ENCODE results near the gene CEMP1. TPM values are rescaled to one million over a fixed set of nuclear protein-coding genes. Genes with fewer than 3 reads are reported as not detected.

Gene CEMP1
- total RNA-seq, 2 donors from 2014 or later: 0.63 TPM; not detected in 1

DNA sequence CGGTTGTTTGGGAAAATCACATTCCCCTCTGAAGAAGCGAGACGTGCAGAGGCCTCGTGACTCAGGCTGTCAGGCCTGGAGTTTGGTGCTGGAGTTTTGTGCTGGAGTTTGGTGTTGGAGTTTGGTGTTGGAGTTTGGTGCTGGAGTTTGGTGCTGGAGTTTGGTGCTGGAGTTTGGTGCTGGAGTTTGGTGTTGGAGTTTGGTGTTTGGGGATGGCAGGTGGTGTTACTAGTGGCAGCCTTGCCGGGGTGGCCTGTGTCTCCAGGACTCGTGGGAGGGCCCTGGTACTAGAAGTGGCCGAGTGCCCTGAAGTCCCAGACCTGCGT is 43.7 kb downstream of the CEMP1 start:
- H3K4me1 ChIP-seq (ENCODE audit: control insufficient read depth in 1 of 2, low read depth in 2 of 2): peaks cover 9 to 16% of the 10 kb centered on the region in 2 donors
- no peak overlapping the region for H3K27ac ChIP-seq
- ATAC-seq (ENCODE audit: insufficient number of reproducible peaks, low FRiP score, low read depth): no peak
- no peaks in the 10 kb centered on the region for H3K9me3 ChIP-seq
- no peak overlapping the region for H3K4me3 ChIP-seq
- TF ChIP-seq, protein P1, sequence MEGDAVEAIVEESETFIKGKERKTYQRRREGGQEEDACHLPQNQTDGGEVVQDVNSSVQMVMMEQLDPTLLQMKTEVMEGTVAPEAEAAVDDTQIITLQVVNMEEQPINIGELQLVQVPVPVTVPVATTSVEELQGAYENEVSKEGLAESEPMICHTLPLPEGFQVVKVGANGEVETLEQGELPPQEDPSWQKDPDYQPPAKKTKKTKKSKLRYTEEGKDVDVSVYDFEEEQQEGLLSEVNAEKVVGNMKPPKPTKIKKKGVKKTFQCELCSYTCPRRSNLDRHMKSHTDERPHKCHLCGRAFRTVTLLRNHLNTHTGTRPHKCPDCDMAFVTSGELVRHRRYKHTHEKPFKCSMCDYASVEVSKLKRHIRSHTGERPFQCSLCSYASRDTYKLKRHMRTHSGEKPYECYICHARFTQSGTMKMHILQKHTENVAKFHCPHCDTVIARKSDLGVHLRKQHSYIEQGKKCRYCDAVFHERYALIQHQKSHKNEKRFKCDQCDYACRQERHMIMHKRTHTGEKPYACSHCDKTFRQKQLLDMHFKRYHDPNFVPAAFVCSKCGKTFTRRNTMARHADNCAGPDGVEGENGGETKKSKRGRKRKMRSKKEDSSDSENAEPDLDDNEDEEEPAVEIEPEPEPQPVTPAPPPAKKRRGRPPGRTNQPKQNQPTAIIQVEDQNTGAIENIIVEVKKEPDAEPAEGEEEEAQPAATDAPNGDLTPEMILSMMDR (IDR thresholded peaks at IDR 0.05): no peak
- H3K27me3 ChIP-seq (replicated peaks; ENCODE audit: insufficient read depth): no peaks in the 10 kb centered on the region
- H3K36me3 ChIP-seq: no peaks in the 10 kb centered on the region
- no peak for DNase-seq (ENCODE audit: low spot score)

DNA sequence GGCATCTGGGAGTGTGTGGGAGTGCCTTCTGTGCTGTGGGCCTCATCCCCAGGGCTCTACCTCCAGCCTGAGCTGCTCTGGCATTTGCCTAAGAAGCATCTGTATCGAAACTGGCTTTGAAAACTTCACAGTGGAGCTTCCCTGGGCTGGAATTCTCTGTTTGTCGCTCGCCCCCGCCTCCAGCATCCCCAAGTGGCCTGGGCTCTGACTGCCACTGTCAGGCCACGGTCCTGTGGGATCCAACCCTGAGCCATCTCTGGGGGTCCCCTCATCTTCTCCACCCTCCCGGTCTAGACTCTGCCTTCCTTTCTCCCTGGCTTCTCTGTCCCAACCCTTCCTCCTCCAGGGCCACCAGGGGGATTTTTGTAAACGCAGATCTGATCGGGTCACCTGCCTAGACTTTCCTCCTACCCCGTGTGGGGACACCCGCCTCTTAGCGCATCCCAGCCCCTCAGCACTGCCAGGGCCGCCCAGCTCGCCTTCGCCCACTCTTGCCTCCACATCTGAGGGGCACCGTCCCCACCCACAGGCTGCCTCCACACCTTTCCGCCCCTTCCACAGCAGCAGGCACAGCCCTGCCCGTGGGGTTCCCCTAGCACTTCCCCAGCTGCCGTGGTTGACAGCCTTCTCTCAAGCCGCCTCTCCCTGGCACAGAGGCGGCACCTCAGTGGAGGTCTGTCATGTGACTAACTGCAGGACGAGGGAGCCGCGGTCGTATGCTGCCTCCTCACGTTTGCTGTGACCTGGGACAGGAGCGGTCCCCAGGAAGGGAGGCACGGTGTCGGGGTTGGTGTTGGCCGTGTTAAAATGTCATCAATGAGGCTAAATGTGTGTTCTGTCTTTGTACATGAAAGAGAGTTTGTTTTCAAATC is 44.3 kb downstream of the CEMP1 start:
- DNase-seq (ENCODE audit: low spot score) (no peak), ATAC-seq (ENCODE audit: insufficient number of reproducible peaks, low FRiP score, low read depth) (no peak)
- H3K36me3 ChIP-seq: no peaks in the 10 kb centered on the region
- TF ChIP-seq, protein P1 (IDR thresholded peaks at IDR 0.05): no peak
- H3K27ac ChIP-seq: no peak overlapping the region
- no peaks in the 10 kb centered on the region for H3K27me3 ChIP-seq (replicated peaks; ENCODE audit: insufficient read depth)
- peaks cover 9 to 22% of the 10 kb centered on the region in 2 donors for H3K4me1 ChIP-seq (ENCODE audit: control insufficient read depth in 1 of 2, low read depth in 2 of 2)
- no peaks in the 10 kb centered on the region for H3K9me3 ChIP-seq
- no peak overlapping the region for H3K4me3 ChIP-seq

DNA sequence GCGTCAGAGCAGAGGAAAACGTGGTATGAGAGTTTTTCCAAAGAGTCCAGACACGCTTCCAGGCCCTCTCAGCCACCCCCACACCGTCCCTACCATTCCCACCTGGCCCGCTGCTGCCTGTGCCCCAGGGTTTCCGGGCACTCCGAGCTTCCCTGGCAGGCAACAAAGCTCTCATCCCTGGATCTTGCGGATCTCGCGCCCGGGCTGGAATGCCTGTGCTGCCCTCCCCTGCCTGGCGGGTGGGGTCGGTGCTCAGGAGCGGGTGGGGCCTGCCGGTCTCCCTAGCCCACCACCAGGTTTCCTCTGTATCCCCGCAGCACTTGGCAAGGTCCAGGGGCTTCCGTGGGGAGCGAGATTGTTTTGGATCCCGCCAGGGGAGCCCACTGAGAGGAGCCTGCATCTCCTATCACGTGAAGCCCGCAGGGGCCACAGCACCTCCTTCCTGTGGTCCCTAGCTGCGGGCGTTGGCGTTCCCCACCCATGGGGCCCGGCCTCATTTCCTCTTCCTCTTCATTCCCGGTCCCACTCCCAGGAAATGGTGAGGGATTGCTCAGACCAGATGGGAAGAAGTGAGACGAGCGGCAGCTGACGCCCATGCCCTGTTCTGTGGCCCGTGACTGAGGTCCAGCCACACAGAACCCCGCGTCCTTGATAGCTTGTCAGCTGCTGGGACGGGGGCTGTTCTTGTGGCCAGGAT is 45.2 kb downstream of the CEMP1 start:
- ATAC-seq (ENCODE audit: insufficient number of reproducible peaks, low FRiP score, low read depth) (no peak), DNase-seq (ENCODE audit: low spot score) (no peak)
- no peaks in the 10 kb centered on the region for H3K9me3 ChIP-seq
- TF ChIP-seq, protein P1 (IDR thresholded peaks at IDR 0.05): no peak
- no peak overlapping the region for H3K27ac ChIP-seq
- H3K4me1 ChIP-seq (ENCODE audit: control insufficient read depth in 1 of 2, low read depth in 2 of 2): peaks cover 9 to 23% of the 10 kb centered on the region in 2 donors
- no peaks in the 10 kb centered on the region for H3K27me3 ChIP-seq (replicated peaks; ENCODE audit: insufficient read depth)
- no peak overlapping the region for H3K4me3 ChIP-seq
- no peaks in the 10 kb centered on the region for H3K36me3 ChIP-seq

DNA sequence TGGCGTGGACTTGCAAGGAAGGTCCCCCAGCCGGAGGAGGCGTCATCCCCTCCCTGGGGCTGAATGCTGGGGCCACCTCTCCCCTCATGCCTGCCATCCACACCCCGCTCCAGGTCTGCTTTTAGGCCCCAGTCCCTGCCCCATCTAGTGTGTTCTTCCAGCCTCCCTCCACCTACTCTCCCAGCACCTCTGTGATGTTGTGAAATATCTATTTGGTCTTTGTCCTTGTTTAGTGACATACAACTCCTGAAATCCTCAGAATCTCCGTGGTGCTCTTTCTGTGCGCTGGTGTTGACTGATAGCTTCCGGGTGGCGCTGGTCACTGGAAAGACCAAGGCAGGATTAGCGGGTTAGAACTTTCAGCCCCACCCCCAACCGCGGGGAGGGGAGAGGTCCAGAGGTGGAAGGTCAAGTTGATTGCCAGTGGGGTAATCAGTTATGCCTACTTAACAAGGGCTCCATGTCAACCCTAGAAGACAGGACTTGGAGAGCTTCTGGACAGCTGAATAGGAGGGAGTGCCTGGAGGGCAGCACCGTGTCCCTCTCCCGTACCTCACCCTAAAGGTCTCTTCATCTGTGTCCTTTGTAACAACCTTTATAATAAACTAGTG is 46.2 kb downstream of the CEMP1 start:
- Histone ChIP-seq H3K36me3 (no peaks in the 10 kb centered on the region), H3K9me3 (no peaks in the 10 kb centered on the region), H3K4me3 (no peak overlapping the region), H3K27ac (no peak overlapping the region), H3K27me3 (replicated peaks; ENCODE audit: insufficient read depth) (no peaks in the 10 kb centered on the region), H3K4me1 (ENCODE audit: control insufficient read depth in 1 of 2, low read depth in 2 of 2) (peaks cover 9 to 23% of the 10 kb centered on the region in 2 donors)
- DNase-seq (ENCODE audit: low spot score) (no peak), ATAC-seq (ENCODE audit: insufficient number of reproducible peaks, low FRiP score, low read depth) (no peak)
- TF ChIP-seq, protein P1 (IDR thresholded peaks at IDR 0.05): no peak

All from thoracic aorta (tissue), 2 donors.